K562 (cell line): Measurements from ENCODE around the gene RSPRY1. TPM values are rescaled to one million over a fixed set of nuclear protein-coding genes. Genes with fewer than 3 reads are reported as not detected.

Experiments
- BRD9 ChIP-seq: fragments of 450-650 bp; IDR thresholded peaks from 2 replicates; pipeline ENCODE4 v1.6.1; 2018; ENCODE audit warnings: low read depth; ENCODE audit not compliant: partially characterized antibody
- CBFA2T3 ChIP-seq: fragments of 450-650 bp; IDR thresholded peaks from 2 replicates; pipeline ENCODE4 v1.6.1; 2017
- CBFB ChIP-seq: sonication (generic); formaldehyde crosslinking; IDR thresholded peaks from 2 replicates; pipeline ENCODE4 v1.4.0; 2020; ENCODE audit warnings: mild to moderate bottlenecking, missing genetic modification reagents
- CHD2 ChIP-seq: IDR thresholded peaks from 2 replicates; pipeline ENCODE4 v1.6.1; 2011; ENCODE audit warnings: low read depth, low read length
- EP300 ChIP-seq: IDR thresholded peaks from 2 replicates; pipeline ENCODE4 v1.6.1; 2012; ENCODE audit warnings: low read length, improper control_type of control experiment
- ETV6 ChIP-seq, 3 experiments: fragments of 150-350 bp in 1 of 3; sonication (generic) in 1 of 3; formaldehyde crosslinking in 1 of 3; IDR thresholded peaks; 2 replicates each; pipeline versions ENCODE4 v1.6.1 to v1.8.0; 2014 to 2022; ENCODE audit warnings: borderline replicate concordance in 2 of 3, low read depth in 2 of 3, antibody characterized with exemption in 1 of 3, low read length in 1 of 3, mild to moderate bottlenecking in 1 of 3, missing genetic modification reagents in 1 of 3
- FOXA3 ChIP-seq, 2 experiments: fragments of 450-650 bp in 1 of 2; sonication (generic) in 1 of 2; formaldehyde crosslinking; IDR thresholded peaks in 1 of 2; conservative IDR thresholded peaks in 1 of 2; 2 replicates each; pipeline versions ENCODE4 v1.4.0 to v1.8.0; 2020 to 2022; ENCODE audit warnings: mild to moderate bottlenecking in 2 of 2, missing genetic modification reagents in 1 of 2
- KAT7 ChIP-seq: sonication (generic); formaldehyde crosslinking; IDR thresholded peaks from 2 replicates; pipeline ENCODE4 v1.8.0; 2022; ENCODE audit warnings: missing genetic modification reagents, mild to moderate bottlenecking, borderline replicate concordance
- KDM1A ChIP-seq, 2 experiments: fragments of 450-650 bp; IDR thresholded peaks; 2 replicates each; pipeline ENCODE4 v1.6.1; 2016; ENCODE audit warnings: mild to moderate bottlenecking in 2 of 2
- MAFF ChIP-seq: IDR thresholded peaks from 2 replicates; pipeline ENCODE4 v1.6.1; 2012; ENCODE audit warnings: low read length, improper control_type of control experiment
- PHF20 ChIP-seq: fragments of 450-650 bp; IDR thresholded peaks from 2 replicates; pipeline ENCODE4 v1.6.1; 2018; ENCODE audit not compliant: partially characterized antibody
- SRSF7 ChIP-seq: fragments of 200-400 bp; formaldehyde crosslinking; optimal IDR thresholded peaks from 2 replicates; pipeline ENCODE3; 2017; ENCODE audit warnings: mild to moderate bottlenecking, low read depth, low read length
- TCF3 ChIP-seq: sonication (generic); formaldehyde crosslinking; IDR thresholded peaks from 2 replicates; pipeline ENCODE4 v1.4.0; 2020; ENCODE audit warnings: mild to moderate bottlenecking, missing genetic modification reagents
- WHSC1 ChIP-seq: IDR thresholded peaks from one replicate; pipeline ENCODE4 v1.6.1; 2012; ENCODE audit warnings: low read length, control low read depth, inconsistent platforms
- ZBTB11 ChIP-seq, 3 experiments: fragments of 200-800 bp in 1 of 3; fragments of 250-450 bp in 1 of 3; fragments of 450-650 bp in 1 of 3; sonication (Bioruptor Pico) in 1 of 3; sonication (Bioruptor generic) in 1 of 3; formaldehyde crosslinking in 1 of 3; IDR thresholded peaks; 2 replicates each; pipeline versions ENCODE4 v1.6.1 to v1.8.0; 2016 to 2022; ENCODE audit warnings: mild to moderate bottlenecking in 2 of 3, missing genetic modification characterization in 2 of 3, missing compliant biosample characterization in 1 of 3, moderate library complexity in 1 of 3
- ZNF12 ChIP-seq: sonication (generic); formaldehyde crosslinking; IDR thresholded peaks from 2 replicates; pipeline ENCODE4 v1.4.0; 2020; ENCODE audit warnings: mild to moderate bottlenecking, missing genetic modification reagents
- ZNF75A ChIP-seq: fragments of 450-650 bp; formaldehyde crosslinking; IDR thresholded peaks from 2 replicates; pipeline ENCODE4 v1.4.0; 2020; ENCODE audit warnings: mild to moderate bottlenecking
- polyA plus RNA-seq, 8 experiments: library from polyadenylated mRNA; depleted of rRNA in 4 of 8; stranded (reverse) in 5 of 8; unstranded in 3 of 8; fragments of >200 nt; fragmentation: Nextera tagmentation in 2 of 8; fragmentation: Illumina TruSeq in 1 of 8; extraction: Ambion mirVana in 2 of 8; extraction: Trizol in 1 of 8; gene quantifications; 2 replicates each; pipeline versions ENCODE4 v1.2.1 to v1.2.3, GENCODE V29; 2011 to 2014; ENCODE audit warnings: inconsistent platforms in 1 of 8, missing spikeins in 1 of 8
- total RNA-seq, 7 experiments: library from RNA; depleted of rRNA in 6 of 7; stranded (reverse); fragments of >200 nt in 6 of 7; fragmentation: Illumina TruSeq in 2 of 7; extraction: Trizol in 2 of 7; gene quantifications; 2 replicates each; pipeline versions ENCODE4 v1.2.1 to v1.2.3, GENCODE V29; 2011 to 2021; ENCODE audit warnings: low replicate concordance in 1 of 7
- TF ChIP-seq, protein P1 (sequence below): sonication (generic); formaldehyde crosslinking; IDR thresholded peaks from 2 replicates; pipeline ENCODE4 v1.8.1; 2022; ENCODE audit warnings: missing genetic modification reagents
- TF ChIP-seq, protein P2 (sequence below): sonication (generic); formaldehyde crosslinking; IDR thresholded peaks from 2 replicates; pipeline ENCODE4 v1.5.0; 2020; ENCODE audit warnings: missing genetic modification reagents

RSPRY1 gene
- total and polyA plus RNA-seq, 9 of the 15 experiments (the other 6 are each of a cell fraction or from before 2014, with no cell fraction given) = 10.2 to 27.8 (median 20.8) TPM

- TF ChIP-seq, protein P1, sequence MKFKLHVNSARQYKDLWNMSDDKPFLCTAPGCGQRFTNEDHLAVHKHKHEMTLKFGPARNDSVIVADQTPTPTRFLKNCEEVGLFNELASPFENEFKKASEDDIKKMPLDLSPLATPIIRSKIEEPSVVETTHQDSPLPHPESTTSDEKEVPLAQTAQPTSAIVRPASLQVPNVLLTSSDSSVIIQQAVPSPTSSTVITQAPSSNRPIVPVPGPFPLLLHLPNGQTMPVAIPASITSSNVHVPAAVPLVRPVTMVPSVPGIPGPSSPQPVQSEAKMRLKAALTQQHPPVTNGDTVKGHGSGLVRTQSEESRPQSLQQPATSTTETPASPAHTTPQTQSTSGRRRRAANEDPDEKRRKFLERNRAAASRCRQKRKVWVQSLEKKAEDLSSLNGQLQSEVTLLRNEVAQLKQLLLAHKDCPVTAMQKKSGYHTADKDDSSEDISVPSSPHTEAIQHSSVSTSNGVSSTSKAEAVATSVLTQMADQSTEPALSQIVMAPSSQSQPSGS (CRISPR knock-in tag) = no peak
- TF ChIP-seq ETV6 (IDR thresholded peaks at IDR 0.05; ENCODE audit: borderline replicate concordance in 1 of 2, low read depth in 2 of 2, low read length in 1 of 2) = no peak
- TF ChIP-seq ETV6 (CRISPR knock-in tag; IDR thresholded peaks at IDR 0.05; ENCODE audit: borderline replicate concordance) = no peak
- TF ChIP-seq CBFB (CRISPR knock-in tag) = no peak
- peak; percentile 24; the same call in 1 of the 2 replicates for TF ChIP-seq EP300
- no peak for TF ChIP-seq ZNF75A (CRISPR knock-in tag)
- TF ChIP-seq FOXA3 (CRISPR knock-in tag; conservative IDR thresholded peaks at IDR 0.05 in 1 of 2, IDR thresholded peaks at IDR 0.05 in 1 of 2) = no peak
- TF ChIP-seq KDM1A (IDR thresholded peaks at IDR 0.05) = peak; percentile 24 to 30; a peak in 1 of 4 replicates
- no peak for TF ChIP-seq WHSC1
- no peak for TF ChIP-seq CHD2
- no peak for TF ChIP-seq SRSF7
- no peak for TF ChIP-seq ZBTB11 (CRISPR knock-in tag; IDR thresholded peaks at IDR 0.05)
- no peak for TF ChIP-seq BRD9
- TF ChIP-seq CBFA2T3 = peak; percentile 90
- TF ChIP-seq PHF20 = no peak
- TF ChIP-seq MAFF = no peak
- peak; percentile 78 for TF ChIP-seq TCF3 (CRISPR knock-in tag)
- TF ChIP-seq KAT7 (CRISPR knock-in tag) = no peak
- TF ChIP-seq, protein P2, sequence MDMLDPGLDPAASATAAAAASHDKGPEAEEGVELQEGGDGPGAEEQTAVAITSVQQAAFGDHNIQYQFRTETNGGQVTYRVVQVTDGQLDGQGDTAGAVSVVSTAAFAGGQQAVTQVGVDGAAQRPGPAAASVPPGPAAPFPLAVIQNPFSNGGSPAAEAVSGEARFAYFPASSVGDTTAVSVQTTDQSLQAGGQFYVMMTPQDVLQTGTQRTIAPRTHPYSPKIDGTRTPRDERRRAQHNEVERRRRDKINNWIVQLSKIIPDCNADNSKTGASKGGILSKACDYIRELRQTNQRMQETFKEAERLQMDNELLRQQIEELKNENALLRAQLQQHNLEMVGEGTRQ (CRISPR knock-in tag) = no peak
- TF ChIP-seq ZNF12 (CRISPR knock-in tag) = no peak
Observed at GRCh38 chr16:57256601-57257395, 70.7 kb downstream of the RSPRY1 start (continued).
